Esophagus (tissue), 2 donors: Measurements from ENCODE around the gene CKB. TPM values are rescaled to one million over a fixed set of nuclear protein-coding genes. Genes with fewer than 3 reads are reported as not detected.

Source experiments
- H3K27ac ChIP-seq, 2 donors: one replicate each; pipeline ENCODE4 v1.5.1; 2013; ENCODE audit warnings: low read depth in 2 of 2, mild to moderate bottlenecking in 2 of 2, inconsistent platforms in 1 of 2, low read length in 1 of 2, moderate library complexity in 1 of 2
- H3K27me3 ChIP-seq, 2 donors: one replicate each; pipeline ENCODE4 v1.6.1; 2013; ENCODE audit warnings: low read length in 2 of 2, control low read depth in 1 of 2, mild to moderate bottlenecking in 1 of 2; ENCODE audit not compliant: insufficient read depth in 2 of 2, control insufficient read depth in 1 of 2
- H3K36me3 ChIP-seq, 2 donors: one replicate each; pipeline ENCODE4 v1.6.1; 2013; ENCODE audit warnings: low read length in 1 of 2; ENCODE audit not compliant: control insufficient read depth in 2 of 2, insufficient read depth in 2 of 2
- H3K4me1 ChIP-seq, 2 donors: one replicate each; pipeline ENCODE4 v1.6.1; 2013; ENCODE audit warnings: low read length in 1 of 2; ENCODE audit not compliant: control insufficient read depth in 2 of 2, insufficient read depth in 2 of 2
- H3K4me3 ChIP-seq, 2 donors: one replicate each; pipeline ENCODE4 v1.5.1; 2013; ENCODE audit warnings: low read length in 2 of 2, mild to moderate bottlenecking in 2 of 2, low read depth in 1 of 2, moderate library complexity in 1 of 2
- H3K9me3 ChIP-seq, 2 donors: one replicate each; pipeline ENCODE4 v1.6.1; 2013; ENCODE audit warnings: mild to moderate bottlenecking in 2 of 2, low read depth in 1 of 2, low read length in 1 of 2, moderate library complexity in 1 of 2; ENCODE audit not compliant: control insufficient read depth in 2 of 2, insufficient read depth in 1 of 2
- WGBS, 2 donors: extraction: QIAGEN DNeasy Blood & Tissue Kit; methylation state at CpG; one replicate each; pipeline ENCODE4 v1.1.7; 2013; 5-methylcytosine and 5-hydroxymethylcytosine counted together
- polyA plus RNA-seq, 2 donors: library from polyadenylated mRNA; stranded (reverse); fragments of 200-250 nt; gene quantifications; one replicate each; pipeline ENCODE4 v1.2.3, GENCODE V29; 2013
- donor health status: healthy with polysubstance abuse.
- donor health status: Bipolar disorder and iron deficiency.

The CKB gene
- polyA plus RNA-seq, 2 donors = 117 to 134 TPM

DNA sequence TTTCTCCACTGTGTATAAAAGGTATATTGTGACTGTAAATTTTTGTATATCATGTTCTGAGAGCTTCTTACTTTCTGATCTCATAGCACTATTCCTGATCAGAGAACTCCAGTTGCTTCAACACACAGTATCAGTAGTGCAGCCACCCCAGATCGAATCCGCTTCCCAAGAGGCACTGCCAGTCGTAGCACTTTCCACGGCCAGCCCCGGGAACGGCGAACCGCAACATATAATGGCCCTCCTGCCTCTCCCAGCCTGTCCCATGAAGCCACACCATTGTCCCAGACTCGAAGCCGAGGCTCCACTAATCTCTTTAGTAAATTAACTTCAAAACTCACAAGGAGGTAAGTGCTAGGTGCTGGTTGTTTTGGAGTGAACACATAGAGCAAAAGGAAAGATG, 30.9 kb downstream of the CKB start:
- Histone ChIP-seq H3K27ac (no peak overlapping the region), H3K9me3 (peaks cover 0 to 2% of the 10 kb centered on the region in 2 donors), H3K4me1 (no peaks in the 10 kb centered on the region), H3K27me3 (no peaks in the 10 kb centered on the region), H3K36me3 (peaks cover 8 to 24% of the 10 kb centered on the region in 2 donors), H3K4me3 (no peak overlapping the region)
- 88 to 90% methylated on average over 10 of the region's 10 CpGs for WGBS, 2 donors

DNA sequence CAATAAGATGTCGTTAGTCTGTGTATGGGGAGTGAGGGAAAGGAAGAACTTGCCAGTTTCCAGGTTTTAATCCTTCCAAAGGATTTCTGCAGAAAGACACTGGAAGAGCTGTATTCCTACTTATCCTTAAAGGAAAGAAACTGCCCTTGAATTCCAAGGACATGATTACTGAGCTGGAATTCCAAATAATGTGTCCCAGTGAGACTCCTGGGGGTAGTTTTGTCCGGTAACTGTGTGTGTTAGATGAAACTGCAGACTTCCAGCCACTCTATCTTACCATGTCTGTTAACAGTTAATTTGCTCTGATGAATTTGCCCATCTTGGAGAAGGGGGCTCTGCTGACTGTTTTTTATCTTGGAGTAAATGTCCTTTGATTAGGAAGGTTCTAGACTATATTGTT, 33.0 kb downstream of the CKB start:
- Histone ChIP-seq H3K27ac (no peak overlapping the region), H3K27me3 (no peaks in the 10 kb centered on the region), H3K36me3 (peaks cover 4 to 20% of the 10 kb centered on the region in 2 donors), H3K4me3 (no peak overlapping the region), H3K9me3 (no peaks in the 10 kb centered on the region), H3K4me1 (no peaks in the 10 kb centered on the region)
- WGBS, 2 donors = 94 to 96% methylated on average over 2 of the region's 2 CpGs

- 90 to 91% methylated on average over 2 of the region's 2 CpGs for WGBS, 2 donors
- Histone ChIP-seq H3K36me3 (peaks cover 4 to 20% of the 10 kb centered on the region in 2 donors), H3K27ac (no peak overlapping the region), H3K9me3 (no peaks in the 10 kb centered on the region), H3K27me3 (no peaks in the 10 kb centered on the region), H3K4me3 (no peak overlapping the region), H3K4me1 (no peaks in the 10 kb centered on the region)
Observed at GRCh38 chr14:103488960-103489359, 33.7 kb downstream of the CKB start.

DNA sequence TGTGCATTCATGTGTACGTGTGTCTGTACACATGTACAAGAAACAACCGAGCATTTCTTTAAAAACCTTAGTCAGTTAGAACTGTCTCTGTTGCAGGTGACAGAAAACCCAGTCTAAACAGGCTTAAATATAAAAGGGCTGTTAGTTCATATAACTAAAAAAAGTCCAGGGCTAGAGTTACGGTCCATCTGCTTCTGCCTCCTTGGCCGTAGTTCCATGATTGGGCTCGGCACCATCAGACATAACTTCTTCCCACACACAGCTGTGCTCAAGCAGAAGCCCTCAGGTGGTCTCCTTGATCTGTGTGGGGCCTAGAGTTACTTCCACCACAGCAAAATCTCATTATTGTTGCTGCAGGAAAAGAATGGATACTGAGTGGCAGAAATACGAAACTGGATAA, 34.6 kb downstream of the CKB start:
- no peaks in the 10 kb centered on the region for H3K9me3 ChIP-seq
- H3K27me3 ChIP-seq = no peaks in the 10 kb centered on the region
- no peak overlapping the region for H3K27ac ChIP-seq
- H3K4me3 ChIP-seq = no peak overlapping the region
- WGBS, 2 donors = 92 to 95% methylated on average over 6 of the region's 6 CpGs
- no peaks in the 10 kb centered on the region for H3K4me1 ChIP-seq
- peaks cover 4 to 20% of the 10 kb centered on the region in 2 donors for H3K36me3 ChIP-seq

DNA sequence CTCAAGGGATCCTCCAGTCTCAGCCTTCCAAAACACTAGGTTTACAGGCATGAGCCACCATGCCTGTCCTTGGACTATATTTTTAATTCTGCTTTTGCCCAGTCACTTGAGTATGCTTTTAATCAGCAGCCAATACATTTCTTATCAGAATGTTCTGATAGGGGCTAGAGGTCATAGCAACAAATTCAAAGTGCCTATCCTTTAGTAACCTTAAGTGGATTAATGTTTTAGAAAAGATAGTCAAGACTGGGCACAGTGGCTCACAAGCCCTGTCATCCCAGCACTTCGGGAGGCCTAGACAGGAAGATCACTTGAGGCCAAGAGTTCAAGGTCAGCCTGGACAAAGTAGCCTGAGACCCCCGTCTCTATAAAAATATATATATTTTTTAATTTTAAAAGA, 37.1 kb downstream of the CKB start:
- Histone ChIP-seq H3K9me3 (no peaks in the 10 kb centered on the region), H3K4me3 (no peak overlapping the region), H3K36me3 (peaks cover 4 to 15% of the 10 kb centered on the region in 2 donors), H3K27ac (no peak overlapping the region), H3K4me1 (no peaks in the 10 kb centered on the region), H3K27me3 (no peaks in the 10 kb centered on the region)
- 83 to 92% methylated on average over 2 of the region's 2 CpGs for WGBS, 2 donors

DNA sequence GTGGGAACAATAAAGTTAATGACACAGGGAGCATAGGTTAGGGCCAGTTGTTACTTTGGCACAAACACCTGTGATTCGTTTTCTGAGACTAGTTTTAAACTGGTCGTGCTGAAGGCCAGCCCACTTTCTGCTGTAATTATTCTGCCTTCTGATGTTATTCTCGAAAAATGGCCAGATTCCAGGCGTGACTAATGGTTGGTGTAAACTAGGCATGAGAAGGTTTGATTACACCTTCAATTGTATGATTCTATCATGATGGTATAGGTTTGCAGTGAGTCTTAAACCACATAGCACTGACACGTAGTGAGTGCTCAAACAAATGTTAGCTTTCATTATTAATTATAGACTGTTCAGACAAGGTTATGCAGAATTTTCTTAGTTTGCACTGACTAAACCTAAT, 39.0 kb downstream of the CKB start:
- Histone ChIP-seq H3K27me3 (no peaks in the 10 kb centered on the region), H3K27ac (no peak overlapping the region), H3K36me3 (peaks cover 0 to 10% of the 10 kb centered on the region in 2 donors), H3K4me1 (no peaks in the 10 kb centered on the region), H3K9me3 (no peaks in the 10 kb centered on the region), H3K4me3 (no peak overlapping the region)
- 32 to 40% methylated on average over 5 of the region's 5 CpGs for WGBS, 2 donors

DNA sequence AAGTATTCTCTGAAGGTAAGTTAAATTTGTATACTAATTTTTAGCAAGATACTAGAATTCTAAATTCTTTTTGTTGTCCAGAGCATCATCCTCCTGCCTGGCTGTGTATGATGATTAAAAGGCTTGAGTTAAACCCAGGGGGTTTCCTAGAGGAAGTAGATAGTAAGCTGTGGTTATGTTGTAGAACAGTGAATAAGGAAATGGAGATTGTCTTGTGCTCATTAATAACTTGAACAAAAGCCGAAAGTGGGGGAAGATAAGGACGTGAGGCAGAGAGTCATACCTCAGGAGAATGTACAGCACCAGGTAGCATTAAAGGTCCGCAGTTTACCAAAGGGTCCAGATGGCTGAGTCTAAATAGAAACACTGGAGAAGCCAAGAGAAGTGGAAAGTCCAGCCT, 42.0 kb downstream of the CKB start:
- Histone ChIP-seq H3K9me3 (no peaks in the 10 kb centered on the region), H3K27ac (no peak overlapping the region), H3K27me3 (no peaks in the 10 kb centered on the region), H3K36me3 (peaks cover 0 to 8% of the 10 kb centered on the region in 2 donors), H3K4me1 (no peaks in the 10 kb centered on the region), H3K4me3 (no peak overlapping the region)
- 76 to 79% methylated on average over 3 of the region's 3 CpGs for WGBS, 2 donors

DNA sequence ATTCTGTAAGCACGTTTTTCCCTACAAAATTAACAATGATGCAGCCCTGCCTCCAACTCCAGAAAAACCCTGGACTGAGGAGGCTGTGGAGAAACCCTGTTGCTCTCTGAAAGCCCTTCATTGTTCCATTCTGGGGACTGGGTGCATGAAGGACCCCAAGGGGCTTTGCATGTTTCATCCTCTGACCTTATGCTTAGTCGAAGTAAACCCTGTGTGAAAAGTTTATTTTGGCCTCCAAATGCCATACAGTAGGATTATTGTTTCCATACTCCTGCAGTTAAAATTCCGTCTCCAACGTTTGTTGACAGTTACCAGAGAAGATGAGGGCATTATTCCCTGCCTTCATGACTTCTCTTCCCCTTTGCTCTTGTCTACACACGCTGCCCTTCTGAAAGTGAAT, 46.0 kb downstream of the CKB start:
- Histone ChIP-seq H3K36me3 (peaks cover 5 to 13% of the 10 kb centered on the region in 2 donors), H3K27ac (no peak overlapping the region), H3K9me3 (no peaks in the 10 kb centered on the region), H3K4me1 (no peaks in the 10 kb centered on the region), H3K4me3 (no peak overlapping the region), H3K27me3 (no peaks in the 10 kb centered on the region)
- 87 to 90% methylated on average over 5 of the region's 5 CpGs for WGBS, 2 donors

- peaks cover 5 to 15% of the 10 kb centered on the region in 2 donors for H3K36me3 ChIP-seq
- WGBS, 2 donors = 92 to 99% methylated on average over 3 of the region's 3 CpGs
- no peaks in the 10 kb centered on the region for H3K27me3 ChIP-seq
- no peak overlapping the region for H3K27ac ChIP-seq
- no peaks in the 10 kb centered on the region for H3K4me1 ChIP-seq
- H3K9me3 ChIP-seq = no peaks in the 10 kb centered on the region
- H3K4me3 ChIP-seq = no peak overlapping the region
Observed at GRCh38 chr14:103476065-103476464, 46.6 kb downstream of the CKB start.

- WGBS, 2 donors = 96 to 97% methylated on average over 5 of the region's 5 CpGs
- Histone ChIP-seq H3K9me3 (no peaks in the 10 kb centered on the region), H3K27me3 (no peaks in the 10 kb centered on the region), H3K4me3 (no peak overlapping the region), H3K27ac (no peak overlapping the region), H3K36me3 (peaks cover 10 to 13% of the 10 kb centered on the region in 2 donors), H3K4me1 (no peaks in the 10 kb centered on the region)
Observed at GRCh38 chr14:103474893-103475292, 47.7 kb downstream of the CKB start.
